IPS-NIHi7 (cell line): Measurements from ENCODE around the gene PATJ.
"Not testable (repeated sequence)": the region's sequence is repeated elsewhere in the genome, so short reads cannot be mapped to it uniquely, and the experiment has no call there.

Experiments
- DNase-seq: peaks from one replicate; pipeline ENCODE4 v3.0.0; 2012; ENCODE audit warnings: mixed read lengths; ENCODE audit errors: extremely low spot score

PATJ gene

GRCh38 chr1:62209931-62210595 lies 467.8 kb downstream of the PATJ start:
- DNase-seq, result no peak

GRCh38 chr1:62210960-62211359 lies 468.7 kb downstream of the PATJ start:
- no peak for DNase-seq

GRCh38 chr1:62212411-62212810 lies 470.1 kb downstream of the PATJ start:
- no peak for DNase-seq

DNA sequence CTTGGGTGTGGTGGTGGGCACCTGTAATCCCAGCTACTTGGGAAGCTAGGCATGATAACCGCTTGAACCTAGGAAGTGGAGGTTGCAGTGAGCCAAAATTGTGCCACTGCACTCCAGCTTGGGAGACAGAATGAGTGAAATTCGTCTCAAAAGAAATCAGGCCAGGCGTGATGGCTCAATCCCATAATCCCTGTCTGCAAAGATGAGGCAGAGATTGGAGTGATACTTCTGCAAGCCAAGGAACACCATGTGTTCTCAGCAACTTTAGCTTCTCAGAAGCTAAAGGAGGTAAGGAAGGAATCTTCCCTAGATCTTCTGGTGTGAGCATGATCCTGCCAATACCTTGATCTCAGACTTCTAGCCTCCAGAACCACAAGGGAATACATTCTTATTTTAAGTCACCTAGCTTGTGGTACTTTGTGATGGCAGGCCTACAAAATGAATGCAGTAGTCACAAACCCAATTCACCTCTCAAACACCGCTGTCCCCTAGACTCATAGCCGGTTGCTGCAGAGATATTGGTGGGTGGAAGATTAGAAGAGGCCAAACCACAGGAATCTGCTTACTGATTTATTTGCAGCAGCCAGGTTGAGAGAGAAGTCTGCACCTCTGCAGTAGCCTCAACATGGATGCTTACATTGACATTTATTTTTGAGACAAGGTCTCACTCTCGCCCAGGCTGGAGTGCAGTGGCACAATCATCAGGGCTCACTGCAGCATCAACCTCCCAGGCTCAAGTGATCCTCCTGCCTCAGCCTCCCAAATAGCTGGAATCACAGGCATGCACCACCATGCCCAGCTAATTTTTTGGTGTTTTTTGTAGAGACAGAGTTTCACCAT lies 471.0 kb downstream of the PATJ start:
- no peak for DNase-seq

- no peak for DNase-seq
These were observed 476.3 kb downstream of the PATJ start for GRCh38 chr1:62218604-62219003.

DNA sequence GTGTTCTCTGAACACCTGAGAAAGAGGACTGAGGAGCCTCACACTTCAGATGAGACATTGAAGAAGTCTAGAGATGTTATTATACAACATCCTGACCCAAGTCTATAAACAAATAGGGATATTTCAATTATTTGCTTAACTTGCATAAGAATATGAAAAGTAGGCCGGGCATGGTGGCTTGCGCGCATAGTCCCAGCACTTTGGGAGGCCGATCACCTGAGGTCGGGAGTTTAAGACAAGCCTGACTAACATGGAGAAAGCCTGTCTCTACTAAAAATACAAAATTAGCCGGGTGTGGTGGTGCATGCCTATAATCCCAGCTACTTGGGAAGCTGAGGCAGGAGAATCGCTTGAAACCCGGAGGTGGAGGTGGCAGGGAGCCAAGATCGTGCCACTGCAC lies 478.2 kb downstream of the PATJ start:
- DNase-seq, result not testable (repeated sequence)

DNA sequence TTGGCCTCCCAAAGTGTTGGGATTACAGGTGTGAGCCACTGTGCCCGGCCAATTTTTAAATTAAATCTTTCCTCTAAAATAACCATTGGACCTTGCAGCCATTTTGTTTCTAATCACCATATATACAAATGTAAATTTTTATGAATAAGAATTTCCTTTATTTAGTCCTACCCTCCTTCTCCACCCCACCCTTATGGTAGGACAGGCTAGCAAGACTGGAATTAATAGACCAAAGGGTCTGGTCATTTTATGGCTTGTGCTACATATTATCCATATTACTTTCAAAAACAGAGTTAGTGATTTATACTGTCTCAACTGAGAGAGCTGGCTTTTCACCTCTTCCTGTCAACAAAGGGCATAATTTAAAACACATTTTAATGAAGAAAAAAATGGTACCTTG lies 478.9 kb downstream of the PATJ start:
- no peak for DNase-seq

- DNase-seq, result no peak
These were observed 480.0 kb downstream of the PATJ start for GRCh38 chr1:62222321-62222720.

- no peak for DNase-seq
These were observed 481.9 kb downstream of the PATJ start for GRCh38 chr1:62224182-62224581.

- no peak for DNase-seq
These were observed 485.2 kb downstream of the PATJ start for GRCh38 chr1:62227496-62227895.
